ENCODE results near the gene COMT.

The COMT gene

GRCh38 chr22:19966908-19967750, 25.6 kb downstream of the COMT start:
- ChIA-PET CTCF (interaction anchor here (2.4 to 11.5 kb wide), 3 partner anchors 12 to 46 kb away, joined by 8 to 172 read pairs (median 9); no protein-coding TSS in a partner anchor), POLR2A (no interaction called here)
- no peak for TF ChIP-seq CTCF (IDR thresholded peaks at IDR 0.05; ENCODE audit: insufficient read depth, low read length, missing control alignments)
- DNase-seq (ENCODE audit: low read depth, low spot score) = no peak
- H3K4me3 ChIP-seq (ENCODE audit: low read depth, low read length) = no peak overlapping the region

- CTCF ChIA-PET = interaction anchor here (2.4 to 11.5 kb wide), 3 partner anchors 11 to 45 kb away, joined by 8 to 172 read pairs (median 9); no protein-coding TSS in a partner anchor
- no peak for TF ChIP-seq CTCF (IDR thresholded peaks at IDR 0.05; ENCODE audit: insufficient read depth, low read length, missing control alignments)
- POLR2A ChIA-PET = no interaction called here
- DNase-seq (ENCODE audit: low read depth, low spot score) = no peak
- H3K4me3 ChIP-seq (ENCODE audit: low read depth, low read length) = no peak overlapping the region
These were observed 26.4 kb downstream of the COMT start for GRCh38 chr22:19967850-19968449.

- CTCF ChIA-PET = interaction anchor here (1.0 to 11.5 kb wide), 5 partner anchors 11 to 238 kb away, joined by 3 to 172 read pairs (median 9); no protein-coding TSS in a partner anchor
- POLR2A ChIA-PET = no interaction called here
These were observed 26.9 kb downstream of the COMT start for GRCh38 chr22:19968450-19968891.

GRCh38 chr22:19969141-19969928, 27.8 kb downstream of the COMT start:
- H3K4me3 ChIP-seq (ENCODE audit: low read depth, low read length) = no peak overlapping the region
- ChIA-PET POLR2A (no interaction called here), CTCF (interaction anchor here (0.5 to 11.5 kb wide), 15 partner anchors 10 to 322 kb away, joined by 3 to 172 read pairs (median 5); no protein-coding TSS in a partner anchor)
- no peak for DNase-seq (ENCODE audit: low read depth, low spot score)
- no peak for TF ChIP-seq CTCF (IDR thresholded peaks at IDR 0.05; ENCODE audit: insufficient read depth, low read length, missing control alignments)

More at GRCh38 chr22:19968450-19968891, 26.9 kb downstream of the COMT start:
- TF ChIP-seq CTCF (IDR thresholded peaks at IDR 0.05; ENCODE audit: insufficient read depth, low read length, missing control alignments) = no peak
- DNase-seq (ENCODE audit: low read depth, low spot score) = no peak
- H3K4me3 ChIP-seq (ENCODE audit: low read depth, low read length) = no peak overlapping the region

GRCh38 chr22:19970031-19970478, 28.5 kb downstream of the COMT start:
- TF ChIP-seq CTCF (IDR thresholded peaks at IDR 0.05; ENCODE audit: insufficient read depth, low read length, missing control alignments) = peak; percentile 4
- DNase-seq (ENCODE audit: low read depth, low spot score) = no peak
- ChIA-PET POLR2A (interaction anchor here (0.6 to 1.9 kb wide), 3 partner anchors 14 to 44 kb away, joined by 3 to 5 read pairs (median 4); no protein-coding TSS in a partner anchor), CTCF (interaction anchor here (0.7 to 11.5 kb wide), 18 partner anchors 9 to 322 kb away, joined by 3 to 172 read pairs (median 4); partner anchors contain the start of gene TANGO2)
- H3K4me3 ChIP-seq (ENCODE audit: low read depth, low read length) = no peak overlapping the region

Data from AG04449 (cell line).